ENCODE results near the gene IL5RA.

Gene IL5RA

DNA sequence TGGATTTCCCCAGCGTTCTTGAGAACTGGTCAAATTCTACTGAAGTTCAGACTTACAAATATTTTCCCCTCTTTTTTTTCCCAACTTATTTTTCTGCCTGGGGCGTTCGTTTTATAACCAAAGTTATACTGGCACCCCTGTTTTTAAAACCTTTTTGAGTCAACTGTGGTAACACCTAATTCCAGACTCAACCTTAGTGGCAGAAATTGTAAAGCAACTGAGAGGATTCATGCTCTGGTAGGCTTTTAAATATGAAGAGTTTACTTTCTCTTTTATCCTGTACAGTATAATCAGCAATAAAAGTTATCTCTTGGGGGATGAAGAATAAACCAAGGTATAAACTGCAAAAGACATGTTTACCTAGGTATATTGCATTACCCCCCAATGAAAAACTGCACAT is 2.3 kb downstream of the IL5RA start:
- ATAC-seq = no peak

DNA sequence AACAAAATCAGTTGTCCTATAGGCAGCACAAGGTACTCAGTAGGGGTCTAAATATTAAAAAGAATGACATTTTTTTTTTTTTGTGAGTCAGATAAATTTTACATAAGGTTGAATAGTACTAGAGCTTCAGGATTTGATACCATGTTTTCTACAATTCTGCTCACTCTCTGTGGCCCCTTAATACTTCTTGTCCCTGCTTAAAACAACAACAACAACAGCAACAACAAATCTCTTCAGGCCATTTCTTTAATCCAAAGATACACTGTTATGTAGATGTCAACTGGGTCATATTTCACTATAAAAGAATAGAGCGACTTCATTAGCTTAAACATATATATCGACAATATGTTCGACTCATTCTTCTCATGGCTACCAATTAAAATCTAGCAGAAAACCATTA is 3.0 kb downstream of the IL5RA start:
- no peak for ATAC-seq
- no peak for TF ChIP-seq OSR1 (CRISPR knock-in tag; IDR thresholded peaks at IDR 0.05)
- no peak for TF ChIP-seq ZNF565 (CRISPR knock-in tag; conservative IDR thresholded peaks at IDR 0.05; ENCODE audit: low read depth)
- no peak for TF ChIP-seq CSDC2 (CRISPR knock-in tag; IDR thresholded peaks at IDR 0.05)
- no peak for TF ChIP-seq ZC3H10 (CRISPR knock-in tag; IDR thresholded peaks at IDR 0.05)
- TF ChIP-seq ESRRG (CRISPR knock-in tag; IDR thresholded peaks at IDR 0.05) = no peak
- no peak for TF ChIP-seq ZNF8 (CRISPR knock-in tag; IDR thresholded peaks at IDR 0.05)
- TF ChIP-seq ARNTL (CRISPR knock-in tag; IDR thresholded peaks at IDR 0.05; ENCODE audit: borderline replicate concordance, low read depth) = no peak
- no peak for TF ChIP-seq BACH2 (CRISPR knock-in tag; IDR thresholded peaks at IDR 0.05; ENCODE audit: borderline replicate concordance)
- TF ChIP-seq, protein P1, sequence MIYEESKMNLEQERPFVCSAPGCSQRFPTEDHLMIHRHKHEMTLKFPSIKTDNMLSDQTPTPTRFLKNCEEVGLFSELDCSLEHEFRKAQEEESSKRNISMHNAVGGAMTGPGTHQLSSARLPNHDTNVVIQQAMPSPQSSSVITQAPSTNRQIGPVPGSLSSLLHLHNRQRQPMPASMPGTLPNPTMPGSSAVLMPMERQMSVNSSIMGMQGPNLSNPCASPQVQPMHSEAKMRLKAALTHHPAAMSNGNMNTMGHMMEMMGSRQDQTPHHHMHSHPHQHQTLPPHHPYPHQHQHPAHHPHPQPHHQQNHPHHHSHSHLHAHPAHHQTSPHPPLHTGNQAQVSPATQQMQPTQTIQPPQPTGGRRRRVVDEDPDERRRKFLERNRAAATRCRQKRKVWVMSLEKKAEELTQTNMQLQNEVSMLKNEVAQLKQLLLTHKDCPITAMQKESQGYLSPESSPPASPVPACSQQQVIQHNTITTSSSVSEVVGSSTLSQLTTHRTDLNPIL (CRISPR knock-in tag; IDR thresholded peaks at IDR 0.05; ENCODE audit: low read depth) = no peak
- TF ChIP-seq, protein P2, sequence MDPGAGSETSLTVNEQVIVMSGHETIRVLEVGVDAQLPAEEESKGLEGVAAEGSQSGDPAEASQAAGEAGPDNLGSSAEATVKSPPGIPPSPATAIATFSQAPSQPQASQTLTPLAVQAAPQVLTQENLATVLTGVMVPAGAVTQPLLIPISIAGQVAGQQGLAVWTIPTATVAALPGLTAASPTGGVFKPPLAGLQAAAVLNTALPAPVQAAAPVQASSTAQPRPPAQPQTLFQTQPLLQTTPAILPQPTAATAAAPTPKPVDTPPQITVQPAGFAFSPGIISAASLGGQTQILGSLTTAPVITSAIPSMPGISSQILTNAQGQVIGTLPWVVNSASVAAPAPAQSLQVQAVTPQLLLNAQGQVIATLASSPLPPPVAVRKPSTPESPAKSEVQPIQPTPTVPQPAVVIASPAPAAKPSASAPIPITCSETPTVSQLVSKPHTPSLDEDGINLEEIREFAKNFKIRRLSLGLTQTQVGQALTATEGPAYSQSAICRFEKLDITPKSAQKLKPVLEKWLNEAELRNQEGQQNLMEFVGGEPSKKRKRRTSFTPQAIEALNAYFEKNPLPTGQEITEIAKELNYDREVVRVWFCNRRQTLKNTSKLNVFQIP (CRISPR knock-in tag; IDR thresholded peaks at IDR 0.05; ENCODE audit: borderline replicate concordance, low read depth) = no peak
- TF ChIP-seq, protein P3, sequence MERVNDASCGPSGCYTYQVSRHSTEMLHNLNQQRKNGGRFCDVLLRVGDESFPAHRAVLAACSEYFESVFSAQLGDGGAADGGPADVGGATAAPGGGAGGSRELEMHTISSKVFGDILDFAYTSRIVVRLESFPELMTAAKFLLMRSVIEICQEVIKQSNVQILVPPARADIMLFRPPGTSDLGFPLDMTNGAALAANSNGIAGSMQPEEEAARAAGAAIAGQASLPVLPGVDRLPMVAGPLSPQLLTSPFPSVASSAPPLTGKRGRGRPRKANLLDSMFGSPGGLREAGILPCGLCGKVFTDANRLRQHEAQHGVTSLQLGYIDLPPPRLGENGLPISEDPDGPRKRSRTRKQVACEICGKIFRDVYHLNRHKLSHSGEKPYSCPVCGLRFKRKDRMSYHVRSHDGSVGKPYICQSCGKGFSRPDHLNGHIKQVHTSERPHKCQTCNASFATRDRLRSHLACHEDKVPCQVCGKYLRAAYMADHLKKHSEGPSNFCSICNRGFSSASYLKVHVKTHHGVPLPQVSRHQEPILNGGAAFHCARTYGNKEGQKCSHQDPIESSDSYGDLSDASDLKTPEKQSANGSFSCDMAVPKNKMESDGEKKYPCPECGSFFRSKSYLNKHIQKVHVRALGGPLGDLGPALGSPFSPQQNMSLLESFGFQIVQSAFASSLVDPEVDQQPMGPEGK (CRISPR knock-in tag; IDR thresholded peaks at IDR 0.05; ENCODE audit: borderline replicate concordance) = no peak
- TF ChIP-seq ZFP30 (CRISPR knock-in tag; IDR thresholded peaks at IDR 0.05) = no peak
- no peak for TF ChIP-seq ZNF70 (CRISPR knock-in tag; IDR thresholded peaks at IDR 0.05)
- TF ChIP-seq, protein P4, sequence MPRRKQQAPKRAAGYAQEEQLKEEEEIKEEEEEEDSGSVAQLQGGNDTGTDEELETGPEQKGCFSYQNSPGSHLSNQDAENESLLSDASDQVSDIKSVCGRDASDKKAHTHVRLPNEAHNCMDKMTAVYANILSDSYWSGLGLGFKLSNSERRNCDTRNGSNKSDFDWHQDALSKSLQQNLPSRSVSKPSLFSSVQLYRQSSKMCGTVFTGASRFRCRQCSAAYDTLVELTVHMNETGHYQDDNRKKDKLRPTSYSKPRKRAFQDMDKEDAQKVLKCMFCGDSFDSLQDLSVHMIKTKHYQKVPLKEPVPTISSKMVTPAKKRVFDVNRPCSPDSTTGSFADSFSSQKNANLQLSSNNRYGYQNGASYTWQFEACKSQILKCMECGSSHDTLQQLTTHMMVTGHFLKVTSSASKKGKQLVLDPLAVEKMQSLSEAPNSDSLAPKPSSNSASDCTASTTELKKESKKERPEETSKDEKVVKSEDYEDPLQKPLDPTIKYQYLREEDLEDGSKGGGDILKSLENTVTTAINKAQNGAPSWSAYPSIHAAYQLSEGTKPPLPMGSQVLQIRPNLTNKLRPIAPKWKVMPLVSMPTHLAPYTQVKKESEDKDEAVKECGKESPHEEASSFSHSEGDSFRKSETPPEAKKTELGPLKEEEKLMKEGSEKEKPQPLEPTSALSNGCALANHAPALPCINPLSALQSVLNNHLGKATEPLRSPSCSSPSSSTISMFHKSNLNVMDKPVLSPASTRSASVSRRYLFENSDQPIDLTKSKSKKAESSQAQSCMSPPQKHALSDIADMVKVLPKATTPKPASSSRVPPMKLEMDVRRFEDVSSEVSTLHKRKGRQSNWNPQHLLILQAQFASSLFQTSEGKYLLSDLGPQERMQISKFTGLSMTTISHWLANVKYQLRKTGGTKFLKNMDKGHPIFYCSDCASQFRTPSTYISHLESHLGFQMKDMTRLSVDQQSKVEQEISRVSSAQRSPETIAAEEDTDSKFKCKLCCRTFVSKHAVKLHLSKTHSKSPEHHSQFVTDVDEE (CRISPR knock-in tag; IDR thresholded peaks at IDR 0.05) = no peak
- no peak for TF ChIP-seq ZFP3 (CRISPR knock-in tag; IDR thresholded peaks at IDR 0.05)

More for the DNA sequence above, 2.3 kb downstream of the IL5RA start:
- TF ChIP-seq SNAI2 (CRISPR knock-in tag; IDR thresholded peaks at IDR 0.05) = no peak
- no peak for TF ChIP-seq CSDC2 (CRISPR knock-in tag; IDR thresholded peaks at IDR 0.05)
- TF ChIP-seq, protein P1 (CRISPR knock-in tag; IDR thresholded peaks at IDR 0.05; ENCODE audit: low read depth) = no peak
- no peak for TF ChIP-seq ZFP30 (CRISPR knock-in tag; IDR thresholded peaks at IDR 0.05)
- TF ChIP-seq ARNTL (CRISPR knock-in tag; IDR thresholded peaks at IDR 0.05; ENCODE audit: borderline replicate concordance, low read depth) = no peak
- no peak for TF ChIP-seq ZC3H10 (CRISPR knock-in tag; IDR thresholded peaks at IDR 0.05)
- TF ChIP-seq, protein P5, sequence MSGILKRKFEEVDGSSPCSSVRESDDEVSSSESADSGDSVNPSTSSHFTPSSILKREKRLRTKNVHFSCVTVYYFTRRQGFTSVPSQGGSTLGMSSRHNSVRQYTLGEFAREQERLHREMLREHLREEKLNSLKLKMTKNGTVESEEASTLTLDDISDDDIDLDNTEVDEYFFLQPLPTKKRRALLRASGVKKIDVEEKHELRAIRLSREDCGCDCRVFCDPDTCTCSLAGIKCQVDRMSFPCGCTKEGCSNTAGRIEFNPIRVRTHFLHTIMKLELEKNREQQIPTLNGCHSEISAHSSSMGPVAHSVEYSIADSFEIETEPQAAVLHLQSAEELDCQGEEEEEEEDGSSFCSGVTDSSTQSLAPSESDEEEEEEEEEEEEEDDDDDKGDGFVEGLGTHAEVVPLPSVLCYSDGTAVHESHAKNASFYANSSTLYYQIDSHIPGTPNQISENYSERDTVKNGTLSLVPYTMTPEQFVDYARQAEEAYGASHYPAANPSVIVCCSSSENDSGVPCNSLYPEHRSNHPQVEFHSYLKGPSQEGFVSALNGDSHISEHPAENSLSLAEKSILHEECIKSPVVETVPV (CRISPR knock-in tag; IDR thresholded peaks at IDR 0.05) = no peak
- no peak for TF ChIP-seq ZNF8 (CRISPR knock-in tag; IDR thresholded peaks at IDR 0.05)
- TF ChIP-seq ZNF70 (CRISPR knock-in tag; IDR thresholded peaks at IDR 0.05) = no peak
- TF ChIP-seq ISL1 (CRISPR knock-in tag; IDR thresholded peaks at IDR 0.05) = no peak
- no peak for TF ChIP-seq PPARA (CRISPR knock-in tag; IDR thresholded peaks at IDR 0.05; ENCODE audit: borderline replicate concordance)
- no peak for TF ChIP-seq OSR1 (CRISPR knock-in tag; IDR thresholded peaks at IDR 0.05)
- TF ChIP-seq, protein P3 (CRISPR knock-in tag; IDR thresholded peaks at IDR 0.05; ENCODE audit: borderline replicate concordance) = no peak
- TF ChIP-seq ZNF565 (CRISPR knock-in tag; conservative IDR thresholded peaks at IDR 0.05; ENCODE audit: low read depth) = no peak
- TF ChIP-seq, protein P4 (CRISPR knock-in tag; IDR thresholded peaks at IDR 0.05) = no peak
- no peak for TF ChIP-seq BACH2 (CRISPR knock-in tag; IDR thresholded peaks at IDR 0.05; ENCODE audit: borderline replicate concordance)
- TF ChIP-seq GLIS3 (CRISPR knock-in tag; IDR thresholded peaks at IDR 0.05) = no peak
- TF ChIP-seq ZFP3 (CRISPR knock-in tag; IDR thresholded peaks at IDR 0.05) = no peak

Measured in SK-N-SH treated with all-trans-retinoic acid at 6 μM for 48 hours (cell line).